Transverse colon (tissue), 4 donors: ENCODE data around the gene RABGAP1L.

Source experiments
- POLR2A ChIP-seq: fragments of 450-650 bp; IDR thresholded peaks from one replicate; pipeline ENCODE4 v1.6.1; 2016; ENCODE audit warnings: antibody characterized with exemption, mild to moderate bottlenecking, moderate library complexity
- POLR2AphosphoS5 ChIP-seq, 3 donors: sonication (generic); formaldehyde crosslinking; IDR thresholded peaks; one replicate each; pipeline ENCODE4 v1.6.1; 2016; ENCODE audit warnings: antibody characterized with exemption in 3 of 3
- TF ChIP-seq, protein P1 (sequence below), 5 experiments: fragments of 200-600 bp in 3 of 5; fragments of 450-650 bp in 2 of 5; sonication (generic) in 3 of 5; IDR thresholded peaks; 1 replicate in 2 of 5; 2 replicates in 3 of 5; pipeline ENCODE4 v1.5.1; 2016 to 2017; ENCODE audit warnings: antibody characterized with exemption in 5 of 5, inconsistent platforms in 3 of 5, mild to moderate bottlenecking in 2 of 5, moderate library complexity in 1 of 5

DNA sequence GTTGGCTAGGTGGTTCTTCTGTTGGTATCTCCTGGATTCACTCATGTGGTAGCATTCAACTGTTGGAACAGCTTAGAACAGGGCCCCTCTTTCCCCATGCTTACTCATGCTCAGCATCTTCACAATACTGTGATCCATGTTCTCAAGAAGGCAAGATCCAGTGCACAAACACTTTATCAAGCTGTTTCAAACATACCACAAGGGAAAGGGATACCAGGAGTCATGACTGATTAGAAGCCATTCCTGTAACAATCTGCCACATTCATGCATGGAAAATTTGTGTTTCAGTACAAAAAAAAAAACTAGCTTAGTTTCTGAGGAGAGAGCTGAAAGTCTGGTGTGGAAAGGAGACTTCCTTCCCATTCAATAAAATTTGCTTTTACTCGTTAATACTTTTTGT lies 670.7 kb downstream of the RABGAP1L start:
- TF ChIP-seq, protein P1, sequence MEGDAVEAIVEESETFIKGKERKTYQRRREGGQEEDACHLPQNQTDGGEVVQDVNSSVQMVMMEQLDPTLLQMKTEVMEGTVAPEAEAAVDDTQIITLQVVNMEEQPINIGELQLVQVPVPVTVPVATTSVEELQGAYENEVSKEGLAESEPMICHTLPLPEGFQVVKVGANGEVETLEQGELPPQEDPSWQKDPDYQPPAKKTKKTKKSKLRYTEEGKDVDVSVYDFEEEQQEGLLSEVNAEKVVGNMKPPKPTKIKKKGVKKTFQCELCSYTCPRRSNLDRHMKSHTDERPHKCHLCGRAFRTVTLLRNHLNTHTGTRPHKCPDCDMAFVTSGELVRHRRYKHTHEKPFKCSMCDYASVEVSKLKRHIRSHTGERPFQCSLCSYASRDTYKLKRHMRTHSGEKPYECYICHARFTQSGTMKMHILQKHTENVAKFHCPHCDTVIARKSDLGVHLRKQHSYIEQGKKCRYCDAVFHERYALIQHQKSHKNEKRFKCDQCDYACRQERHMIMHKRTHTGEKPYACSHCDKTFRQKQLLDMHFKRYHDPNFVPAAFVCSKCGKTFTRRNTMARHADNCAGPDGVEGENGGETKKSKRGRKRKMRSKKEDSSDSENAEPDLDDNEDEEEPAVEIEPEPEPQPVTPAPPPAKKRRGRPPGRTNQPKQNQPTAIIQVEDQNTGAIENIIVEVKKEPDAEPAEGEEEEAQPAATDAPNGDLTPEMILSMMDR (IDR thresholded peaks at IDR 0.05): no peak
- TF ChIP-seq POLR2A: no peak
- TF ChIP-seq POLR2AphosphoS5 (IDR thresholded peaks at IDR 0.05): no peak
